ENCODE data around the gene PDLIM5.
"Not testable (repeated sequence)": the region's sequence is repeated elsewhere in the genome, so short reads cannot be mapped to it uniquely, and the experiment has no call there.

PDLIM5 gene

GRCh38 chr4:94548571-94548970 lies 96.8 kb downstream of the PDLIM5 start:
- no peaks in the 10 kb centered on the region for H3K27me3 ChIP-seq (ENCODE audit: control insufficient read depth, insufficient read depth, low read length)
- no peak overlapping the region for H3K27ac ChIP-seq (ENCODE audit: low read depth, low read length)
- no peaks in the 10 kb centered on the region for H3K36me3 ChIP-seq (ENCODE audit: control insufficient read depth, insufficient read depth, low read length)
- peaks cover 4% of the 10 kb centered on the region for H3K4me1 ChIP-seq (ENCODE audit: control insufficient read depth, insufficient read depth, low read length)
- no peak overlapping the region for H3K9ac ChIP-seq (ENCODE audit: low read length)
- no peak overlapping the region for H3K4me3 ChIP-seq (ENCODE audit: low read length)

GRCh38 chr4:94550352-94550751 lies 98.6 kb downstream of the PDLIM5 start:
- H3K27ac ChIP-seq (ENCODE audit: low read depth, low read length), result no peak overlapping the region
- no peaks in the 10 kb centered on the region for H3K27me3 ChIP-seq (ENCODE audit: control insufficient read depth, insufficient read depth, low read length)
- H3K4me3 ChIP-seq (ENCODE audit: low read length), result no peak overlapping the region
- peaks cover 3% of the 10 kb centered on the region for H3K4me1 ChIP-seq (ENCODE audit: control insufficient read depth, insufficient read depth, low read length)
- H3K9ac ChIP-seq (ENCODE audit: low read length), result no peak overlapping the region
- H3K36me3 ChIP-seq (ENCODE audit: control insufficient read depth, insufficient read depth, low read length), result no peaks in the 10 kb centered on the region

- H3K4me1 ChIP-seq (ENCODE audit: control insufficient read depth, insufficient read depth, low read length), result peaks cover 2% of the 10 kb centered on the region
- no peaks in the 10 kb centered on the region for H3K27me3 ChIP-seq (ENCODE audit: control insufficient read depth, insufficient read depth, low read length)
- H3K4me3 ChIP-seq (ENCODE audit: low read length), result no peak overlapping the region
- no peak overlapping the region for H3K27ac ChIP-seq (ENCODE audit: low read depth, low read length)
- no peaks in the 10 kb centered on the region for H3K36me3 ChIP-seq (ENCODE audit: control insufficient read depth, insufficient read depth, low read length)
- H3K9ac ChIP-seq (ENCODE audit: low read length), result no peak overlapping the region
These were observed 99.1 kb downstream of the PDLIM5 start for GRCh38 chr4:94550851-94551250.

GRCh38 chr4:94551643-94552564 lies 100.2 kb downstream of the PDLIM5 start:
- Histone ChIP-seq H3K4me1 (ENCODE audit: control insufficient read depth, insufficient read depth, low read length) (peaks cover 2% of the 10 kb centered on the region), H3K9ac (ENCODE audit: low read length) (no peak overlapping the region), H3K4me3 (ENCODE audit: low read length) (no peak overlapping the region), H3K36me3 (ENCODE audit: control insufficient read depth, insufficient read depth, low read length) (no peaks in the 10 kb centered on the region), H3K27ac (ENCODE audit: low read depth, low read length) (no peak overlapping the region), H3K27me3 (ENCODE audit: control insufficient read depth, insufficient read depth, low read length) (no peaks in the 10 kb centered on the region)

- H3K27me3 ChIP-seq (ENCODE audit: control insufficient read depth, insufficient read depth, low read length); H3K4me1 ChIP-seq (ENCODE audit: control insufficient read depth, insufficient read depth, low read length); H3K27ac ChIP-seq (ENCODE audit: low read depth, low read length); H3K36me3 ChIP-seq (ENCODE audit: control insufficient read depth, insufficient read depth, low read length); H3K9ac ChIP-seq (ENCODE audit: low read length); H3K4me3 ChIP-seq (ENCODE audit: low read length): not testable (repeated sequence)
These were observed 104.3 kb downstream of the PDLIM5 start for GRCh38 chr4:94556047-94556446.

- H3K9ac ChIP-seq (ENCODE audit: low read length); H3K4me3 ChIP-seq (ENCODE audit: low read length); H3K36me3 ChIP-seq (ENCODE audit: control insufficient read depth, insufficient read depth, low read length); H3K27ac ChIP-seq (ENCODE audit: low read depth, low read length); H3K27me3 ChIP-seq (ENCODE audit: control insufficient read depth, insufficient read depth, low read length); H3K4me1 ChIP-seq (ENCODE audit: control insufficient read depth, insufficient read depth, low read length): not testable (repeated sequence)
These were observed 105.9 kb downstream of the PDLIM5 start for GRCh38 chr4:94557632-94558031.

- H3K27me3 ChIP-seq (ENCODE audit: control insufficient read depth, insufficient read depth, low read length), result no peaks in the 10 kb centered on the region
- no peak overlapping the region for H3K27ac ChIP-seq (ENCODE audit: low read depth, low read length)
- H3K4me1 ChIP-seq (ENCODE audit: control insufficient read depth, insufficient read depth, low read length), result peaks cover 9% of the 10 kb centered on the region
- no peak overlapping the region for H3K4me3 ChIP-seq (ENCODE audit: low read length)
- no peak overlapping the region for H3K9ac ChIP-seq (ENCODE audit: low read length)
- no peaks in the 10 kb centered on the region for H3K36me3 ChIP-seq (ENCODE audit: control insufficient read depth, insufficient read depth, low read length)
These were observed 106.7 kb downstream of the PDLIM5 start for GRCh38 chr4:94558392-94558904.

GRCh38 chr4:94559351-94559806 lies 107.6 kb downstream of the PDLIM5 start:
- peaks cover 9% of the 10 kb centered on the region for H3K4me1 ChIP-seq (ENCODE audit: control insufficient read depth, insufficient read depth, low read length)
- H3K9ac ChIP-seq (ENCODE audit: low read length), result no peak overlapping the region
- H3K27me3 ChIP-seq (ENCODE audit: control insufficient read depth, insufficient read depth, low read length), result no peaks in the 10 kb centered on the region
- no peaks in the 10 kb centered on the region for H3K36me3 ChIP-seq (ENCODE audit: control insufficient read depth, insufficient read depth, low read length)
- no peak overlapping the region for H3K4me3 ChIP-seq (ENCODE audit: low read length)
- H3K27ac ChIP-seq (ENCODE audit: low read depth, low read length), result no peak overlapping the region

- no peak overlapping the region for H3K4me3 ChIP-seq (ENCODE audit: low read length)
- H3K4me1 ChIP-seq (ENCODE audit: control insufficient read depth, insufficient read depth, low read length), result peaks cover 9% of the 10 kb centered on the region
- no peaks in the 10 kb centered on the region for H3K36me3 ChIP-seq (ENCODE audit: control insufficient read depth, insufficient read depth, low read length)
- H3K9ac ChIP-seq (ENCODE audit: low read length), result no peak overlapping the region
- no peaks in the 10 kb centered on the region for H3K27me3 ChIP-seq (ENCODE audit: control insufficient read depth, insufficient read depth, low read length)
- H3K27ac ChIP-seq (ENCODE audit: low read depth, low read length), result no peak overlapping the region
These were observed 109.7 kb downstream of the PDLIM5 start for GRCh38 chr4:94561249-94562024.

- Histone ChIP-seq H3K4me1 (ENCODE audit: control insufficient read depth, insufficient read depth, low read length) (peaks cover 9% of the 10 kb centered on the region), H3K9ac (ENCODE audit: low read length) (no peak overlapping the region), H3K36me3 (ENCODE audit: control insufficient read depth, insufficient read depth, low read length) (no peaks in the 10 kb centered on the region), H3K4me3 (ENCODE audit: low read length) (no peak overlapping the region), H3K27ac (ENCODE audit: low read depth, low read length) (no peak overlapping the region), H3K27me3 (ENCODE audit: control insufficient read depth, insufficient read depth, low read length) (no peaks in the 10 kb centered on the region)
These were observed 110.5 kb downstream of the PDLIM5 start for GRCh38 chr4:94562285-94562684.

GRCh38 chr4:94564252-94564651 lies 112.5 kb downstream of the PDLIM5 start:
- Histone ChIP-seq H3K4me3 (ENCODE audit: low read length) (no peak overlapping the region), H3K36me3 (ENCODE audit: control insufficient read depth, insufficient read depth, low read length) (no peaks in the 10 kb centered on the region), H3K4me1 (ENCODE audit: control insufficient read depth, insufficient read depth, low read length) (peaks cover 9% of the 10 kb centered on the region), H3K27me3 (ENCODE audit: control insufficient read depth, insufficient read depth, low read length) (no peaks in the 10 kb centered on the region), H3K9ac (ENCODE audit: low read length) (no peak overlapping the region), H3K27ac (ENCODE audit: low read depth, low read length) (no peak overlapping the region)

- Histone ChIP-seq H3K27me3 (ENCODE audit: control insufficient read depth, insufficient read depth, low read length) (no peaks in the 10 kb centered on the region), H3K27ac (ENCODE audit: low read depth, low read length) (no peak overlapping the region), H3K9ac (ENCODE audit: low read length) (no peak overlapping the region), H3K4me1 (ENCODE audit: control insufficient read depth, insufficient read depth, low read length) (peaks cover 5% of the 10 kb centered on the region), H3K36me3 (ENCODE audit: control insufficient read depth, insufficient read depth, low read length) (no peaks in the 10 kb centered on the region), H3K4me3 (ENCODE audit: low read length) (no peak overlapping the region)
These were observed 114.7 kb downstream of the PDLIM5 start for GRCh38 chr4:94566420-94566819.
